ENCODE data around the gene C1orf210.

- TF ChIP-seq YY1 (IDR thresholded peaks at IDR 0.05; ENCODE audit: insufficient read depth, insufficient read length): no peak
- no peak for TF ChIP-seq ZNF274 (IDR thresholded peaks at IDR 0.05; ENCODE audit: low read depth, low read length)
Measured at GRCh38 chr1:43277116-43277876, 8.1 kb downstream of the C1orf210 start.

Measured in NT2/D1 (cell line).